WTC11 (cell line): Measurements from ENCODE around the gene ELOVL5. TPM values are rescaled to one million over a fixed set of nuclear protein-coding genes. Genes with fewer than 3 reads are reported as not detected.

Experiments
- ATF2 ChIP-seq: sonication (generic); formaldehyde crosslinking; IDR thresholded peaks from 2 replicates; pipeline ENCODE4 v1.8.1; 2022; ENCODE audit warnings: low read depth, missing genetic modification reagents, borderline replicate concordance
- ERG ChIP-seq: fragments of 250-450 bp; sonication (Bioruptor Pico); IDR thresholded peaks from 2 replicates; pipeline ENCODE4 v1.8.0; 2021; ENCODE audit warnings: mild to moderate bottlenecking
- FOXK1 ChIP-seq: sonication (generic); formaldehyde crosslinking; IDR thresholded peaks from 2 replicates; pipeline ENCODE4 v1.8.0; 2022; ENCODE audit warnings: mild to moderate bottlenecking, moderate library complexity, missing genetic modification reagents
- GTF2I ChIP-seq: fragments of 250-450 bp; sonication (Bioruptor Pico); conservative IDR thresholded peaks from 2 replicates; pipeline ENCODE4 v1.4.0; 2021; ENCODE audit warnings: mild to moderate bottlenecking
- HMGA2 ChIP-seq: fragments of 250-450 bp; sonication (Bioruptor Pico); IDR thresholded peaks from 2 replicates; pipeline ENCODE4 v1.4.0; 2021; ENCODE audit warnings: mild to moderate bottlenecking, moderate library complexity
- IRF1 ChIP-seq: sonication (generic); formaldehyde crosslinking; IDR thresholded peaks from 2 replicates; pipeline ENCODE4 v1.8.0; 2023; ENCODE audit warnings: missing genetic modification reagents
- NFYB ChIP-seq: sonication (generic); formaldehyde crosslinking; conservative IDR thresholded peaks from 2 replicates; pipeline ENCODE4 v1.8.0; 2022; ENCODE audit warnings: low read depth, missing genetic modification reagents
- NR1H2 ChIP-seq: sonication (generic); formaldehyde crosslinking; IDR thresholded peaks from 2 replicates; pipeline ENCODE4 v1.9.0; 2021; ENCODE audit warnings: mild to moderate bottlenecking, moderate library complexity, missing genetic modification reagents
- NR2C2 ChIP-seq: sonication (generic); formaldehyde crosslinking; IDR thresholded peaks from 2 replicates; pipeline ENCODE4 v1.8.0; 2022; ENCODE audit warnings: mild to moderate bottlenecking, missing genetic modification reagents
- RELA ChIP-seq: sonication (generic); formaldehyde crosslinking; IDR thresholded peaks from 2 replicates; pipeline ENCODE4 v1.8.1; 2022; ENCODE audit warnings: missing genetic modification reagents, mild to moderate bottlenecking, borderline replicate concordance
- RORB ChIP-seq: fragments of 250-450 bp; sonication (Bioruptor Pico); IDR thresholded peaks from 2 replicates; pipeline ENCODE4 v1.9.0; 2021; ENCODE audit warnings: mild to moderate bottlenecking
- ZNF121 ChIP-seq: sonication (generic); formaldehyde crosslinking; IDR thresholded peaks from 2 replicates; pipeline ENCODE4 v1.8.0; 2023; ENCODE audit warnings: missing genetic modification reagents
- ZNF423 ChIP-seq: fragments of 250-450 bp; sonication (Bioruptor Pico); IDR thresholded peaks from 2 replicates; pipeline ENCODE4 v2.1.2; 2022; ENCODE audit warnings: mild to moderate bottlenecking, moderate library complexity
- ZNF512 ChIP-seq: sonication (generic); formaldehyde crosslinking; IDR thresholded peaks from 2 replicates; pipeline ENCODE4 v1.8.1; 2022; ENCODE audit warnings: missing genetic modification reagents, borderline replicate concordance
- total RNA-seq: library from RNA; stranded (reverse); gene quantifications from 3 replicates; pipeline ENCODE4 v1.2.3, GENCODE V29; 2021
- TF ChIP-seq, protein P1 (sequence below): sonication (generic); formaldehyde crosslinking; conservative IDR thresholded peaks from 2 replicates; pipeline ENCODE4 v1.8.1; 2023; ENCODE audit warnings: mild to moderate bottlenecking, low read depth, missing genetic modification reagents, moderate library complexity
- TF ChIP-seq, protein P2 (sequence below): sonication (generic); formaldehyde crosslinking; IDR thresholded peaks from 2 replicates; pipeline ENCODE4 v1.8.1; 2023; ENCODE audit warnings: mild to moderate bottlenecking, missing genetic modification reagents, moderate library complexity
- TF ChIP-seq, protein P3 (sequence below): sonication (generic); formaldehyde crosslinking; IDR thresholded peaks from 2 replicates; pipeline ENCODE4 v1.8.0; 2022; ENCODE audit warnings: missing genetic modification reagents
- TF ChIP-seq, protein P4 (sequence below): sonication (generic); formaldehyde crosslinking; IDR thresholded peaks from 2 replicates; pipeline ENCODE4 v1.8.0; 2023; ENCODE audit warnings: mild to moderate bottlenecking, missing genetic modification reagents
- TF ChIP-seq, protein P5 (sequence below): sonication (generic); formaldehyde crosslinking; IDR thresholded peaks from 2 replicates; pipeline ENCODE4 v1.8.0; 2022; ENCODE audit warnings: mild to moderate bottlenecking, missing genetic modification reagents

The ELOVL5 gene
- total RNA-seq, 1 experiment from 2014 or later = 122 TPM

GRCh38 chr6:53359095-53359842 is 10.5 kb upstream of the ELOVL5 start (continued):
- TF ChIP-seq, protein P1, sequence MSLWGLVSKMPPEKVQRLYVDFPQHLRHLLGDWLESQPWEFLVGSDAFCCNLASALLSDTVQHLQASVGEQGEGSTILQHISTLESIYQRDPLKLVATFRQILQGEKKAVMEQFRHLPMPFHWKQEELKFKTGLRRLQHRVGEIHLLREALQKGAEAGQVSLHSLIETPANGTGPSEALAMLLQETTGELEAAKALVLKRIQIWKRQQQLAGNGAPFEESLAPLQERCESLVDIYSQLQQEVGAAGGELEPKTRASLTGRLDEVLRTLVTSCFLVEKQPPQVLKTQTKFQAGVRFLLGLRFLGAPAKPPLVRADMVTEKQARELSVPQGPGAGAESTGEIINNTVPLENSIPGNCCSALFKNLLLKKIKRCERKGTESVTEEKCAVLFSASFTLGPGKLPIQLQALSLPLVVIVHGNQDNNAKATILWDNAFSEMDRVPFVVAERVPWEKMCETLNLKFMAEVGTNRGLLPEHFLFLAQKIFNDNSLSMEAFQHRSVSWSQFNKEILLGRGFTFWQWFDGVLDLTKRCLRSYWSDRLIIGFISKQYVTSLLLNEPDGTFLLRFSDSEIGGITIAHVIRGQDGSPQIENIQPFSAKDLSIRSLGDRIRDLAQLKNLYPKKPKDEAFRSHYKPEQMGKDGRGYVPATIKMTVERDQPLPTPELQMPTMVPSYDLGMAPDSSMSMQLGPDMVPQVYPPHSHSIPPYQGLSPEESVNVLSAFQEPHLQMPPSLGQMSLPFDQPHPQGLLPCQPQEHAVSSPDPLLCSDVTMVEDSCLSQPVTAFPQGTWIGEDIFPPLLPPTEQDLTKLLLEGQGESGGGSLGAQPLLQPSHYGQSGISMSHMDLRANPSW (CRISPR knock-in tag) = no peak
- no peak for TF ChIP-seq RORB
- TF ChIP-seq NR1H2 = peak; percentile 24; the same call in 1 of the 2 replicates
- TF ChIP-seq, protein P2, sequence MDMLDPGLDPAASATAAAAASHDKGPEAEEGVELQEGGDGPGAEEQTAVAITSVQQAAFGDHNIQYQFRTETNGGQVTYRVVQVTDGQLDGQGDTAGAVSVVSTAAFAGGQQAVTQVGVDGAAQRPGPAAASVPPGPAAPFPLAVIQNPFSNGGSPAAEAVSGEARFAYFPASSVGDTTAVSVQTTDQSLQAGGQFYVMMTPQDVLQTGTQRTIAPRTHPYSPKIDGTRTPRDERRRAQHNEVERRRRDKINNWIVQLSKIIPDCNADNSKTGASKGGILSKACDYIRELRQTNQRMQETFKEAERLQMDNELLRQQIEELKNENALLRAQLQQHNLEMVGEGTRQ (CRISPR knock-in tag) = no peak
- no peak for TF ChIP-seq NR2C2
- TF ChIP-seq GTF2I (CRISPR knock-in tag) = no peak
- TF ChIP-seq, protein P3, sequence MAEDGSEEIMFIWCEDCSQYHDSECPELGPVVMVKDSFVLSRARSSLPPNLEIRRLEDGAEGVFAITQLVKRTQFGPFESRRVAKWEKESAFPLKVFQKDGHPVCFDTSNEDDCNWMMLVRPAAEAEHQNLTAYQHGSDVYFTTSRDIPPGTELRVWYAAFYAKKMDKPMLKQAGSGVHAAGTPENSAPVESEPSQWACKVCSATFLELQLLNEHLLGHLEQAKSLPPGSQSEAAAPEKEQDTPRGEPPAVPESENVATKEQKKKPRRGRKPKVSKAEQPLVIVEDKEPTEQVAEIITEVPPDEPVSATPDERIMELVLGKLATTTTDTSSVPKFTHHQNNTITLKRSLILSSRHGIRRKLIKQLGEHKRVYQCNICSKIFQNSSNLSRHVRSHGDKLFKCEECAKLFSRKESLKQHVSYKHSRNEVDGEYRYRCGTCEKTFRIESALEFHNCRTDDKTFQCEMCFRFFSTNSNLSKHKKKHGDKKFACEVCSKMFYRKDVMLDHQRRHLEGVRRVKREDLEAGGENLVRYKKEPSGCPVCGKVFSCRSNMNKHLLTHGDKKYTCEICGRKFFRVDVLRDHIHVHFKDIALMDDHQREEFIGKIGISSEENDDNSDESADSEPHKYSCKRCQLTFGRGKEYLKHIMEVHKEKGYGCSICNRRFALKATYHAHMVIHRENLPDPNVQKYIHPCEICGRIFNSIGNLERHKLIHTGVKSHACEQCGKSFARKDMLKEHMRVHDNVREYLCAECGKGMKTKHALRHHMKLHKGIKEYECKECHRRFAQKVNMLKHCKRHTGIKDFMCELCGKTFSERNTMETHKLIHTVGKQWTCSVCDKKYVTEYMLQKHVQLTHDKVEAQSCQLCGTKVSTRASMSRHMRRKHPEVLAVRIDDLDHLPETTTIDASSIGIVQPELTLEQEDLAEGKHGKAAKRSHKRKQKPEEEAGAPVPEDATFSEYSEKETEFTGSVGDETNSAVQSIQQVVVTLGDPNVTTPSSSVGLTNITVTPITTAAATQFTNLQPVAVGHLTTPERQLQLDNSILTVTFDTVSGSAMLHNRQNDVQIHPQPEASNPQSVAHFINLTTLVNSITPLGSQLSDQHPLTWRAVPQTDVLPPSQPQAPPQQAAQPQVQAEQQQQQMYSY (CRISPR knock-in tag) = peak; percentile 99
- TF ChIP-seq ZNF423 (CRISPR knock-in tag) = no peak
- no peak for TF ChIP-seq ERG (CRISPR knock-in tag)
- no peak for TF ChIP-seq ZNF512 (CRISPR knock-in tag)
- TF ChIP-seq ATF2 = no peak
- peak; percentile 85 for TF ChIP-seq FOXK1 (CRISPR knock-in tag)
- TF ChIP-seq HMGA2 (CRISPR knock-in tag) = 0 out of 2 replicates have a peak, but pooled peaks have one; percentile 34
- TF ChIP-seq IRF1 (CRISPR knock-in tag) = 0 out of 2 replicates have a peak, but pooled peaks have one; percentile 24
- TF ChIP-seq, protein P4, sequence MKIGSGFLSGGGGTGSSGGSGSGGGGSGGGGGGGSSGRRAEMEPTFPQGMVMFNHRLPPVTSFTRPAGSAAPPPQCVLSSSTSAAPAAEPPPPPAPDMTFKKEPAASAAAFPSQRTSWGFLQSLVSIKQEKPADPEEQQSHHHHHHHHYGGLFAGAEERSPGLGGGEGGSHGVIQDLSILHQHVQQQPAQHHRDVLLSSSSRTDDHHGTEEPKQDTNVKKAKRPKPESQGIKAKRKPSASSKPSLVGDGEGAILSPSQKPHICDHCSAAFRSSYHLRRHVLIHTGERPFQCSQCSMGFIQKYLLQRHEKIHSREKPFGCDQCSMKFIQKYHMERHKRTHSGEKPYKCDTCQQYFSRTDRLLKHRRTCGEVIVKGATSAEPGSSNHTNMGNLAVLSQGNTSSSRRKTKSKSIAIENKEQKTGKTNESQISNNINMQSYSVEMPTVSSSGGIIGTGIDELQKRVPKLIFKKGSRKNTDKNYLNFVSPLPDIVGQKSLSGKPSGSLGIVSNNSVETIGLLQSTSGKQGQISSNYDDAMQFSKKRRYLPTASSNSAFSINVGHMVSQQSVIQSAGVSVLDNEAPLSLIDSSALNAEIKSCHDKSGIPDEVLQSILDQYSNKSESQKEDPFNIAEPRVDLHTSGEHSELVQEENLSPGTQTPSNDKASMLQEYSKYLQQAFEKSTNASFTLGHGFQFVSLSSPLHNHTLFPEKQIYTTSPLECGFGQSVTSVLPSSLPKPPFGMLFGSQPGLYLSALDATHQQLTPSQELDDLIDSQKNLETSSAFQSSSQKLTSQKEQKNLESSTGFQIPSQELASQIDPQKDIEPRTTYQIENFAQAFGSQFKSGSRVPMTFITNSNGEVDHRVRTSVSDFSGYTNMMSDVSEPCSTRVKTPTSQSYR = peak; percentile 90; the same call in 1 of the 2 replicates
- TF ChIP-seq, protein P5, sequence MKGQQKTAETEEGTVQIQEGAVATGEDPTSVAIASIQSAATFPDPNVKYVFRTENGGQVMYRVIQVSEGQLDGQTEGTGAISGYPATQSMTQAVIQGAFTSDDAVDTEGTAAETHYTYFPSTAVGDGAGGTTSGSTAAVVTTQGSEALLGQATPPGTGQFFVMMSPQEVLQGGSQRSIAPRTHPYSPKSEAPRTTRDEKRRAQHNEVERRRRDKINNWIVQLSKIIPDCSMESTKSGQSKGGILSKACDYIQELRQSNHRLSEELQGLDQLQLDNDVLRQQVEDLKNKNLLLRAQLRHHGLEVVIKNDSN = no peak
- TF ChIP-seq ZNF121 (CRISPR knock-in tag) = no peak
- peak; percentile 38; the same call in 1 of the 2 replicates for TF ChIP-seq NFYB
- TF ChIP-seq RELA = no peak
